NCI-H748 treated with DMSO at 0.1 percent for 48 hours (cell line): ENCODE measurements around the gene TXNDC11.

ENCODE experiments used
- DNase-seq: peaks from one replicate; lab custom pipeline; 2025; lab: John Stamatoyannopoulos, UW

The TXNDC11 gene

DNA sequence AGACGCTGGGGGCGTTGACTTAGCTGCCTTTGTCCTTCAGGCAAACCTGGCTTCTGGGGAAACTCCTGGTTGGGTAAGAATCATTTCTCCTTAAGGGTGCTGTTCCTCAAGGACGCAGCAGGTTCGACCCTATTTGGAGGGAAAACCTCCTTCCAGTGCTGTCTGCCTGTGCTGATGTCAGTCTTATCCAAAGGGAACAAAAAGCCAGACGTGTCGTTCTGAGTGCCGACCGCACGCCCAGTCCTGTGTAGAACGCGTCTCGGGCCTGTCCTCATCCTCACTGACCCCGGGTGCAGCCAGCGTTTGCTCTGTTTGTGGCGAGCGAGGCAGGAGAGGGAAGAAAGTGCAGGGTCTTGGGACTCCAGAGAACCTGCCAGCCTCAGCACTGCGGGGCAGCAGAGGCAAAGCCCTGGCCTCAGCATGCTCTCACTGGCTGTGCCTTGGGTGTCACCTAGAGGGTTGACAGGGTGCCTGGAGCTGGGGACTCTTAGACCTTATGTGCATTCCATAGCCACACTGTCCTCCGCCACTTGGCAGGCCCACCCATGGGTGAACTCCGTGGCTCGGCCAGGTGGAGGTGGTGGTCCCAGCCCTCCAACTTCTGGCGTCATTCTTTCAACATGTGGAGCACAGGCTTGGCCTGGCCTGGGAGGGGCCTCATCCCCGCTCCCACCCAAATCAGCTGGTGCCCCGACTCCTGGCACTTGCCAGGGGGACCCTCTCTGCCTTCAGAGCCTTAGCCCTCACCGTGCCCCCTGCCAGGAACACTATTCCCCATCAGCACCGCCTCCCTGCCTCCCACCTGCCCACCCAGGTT lies 68.4 kb downstream of the TXNDC11 start:
- no peak for DNase-seq

DNA sequence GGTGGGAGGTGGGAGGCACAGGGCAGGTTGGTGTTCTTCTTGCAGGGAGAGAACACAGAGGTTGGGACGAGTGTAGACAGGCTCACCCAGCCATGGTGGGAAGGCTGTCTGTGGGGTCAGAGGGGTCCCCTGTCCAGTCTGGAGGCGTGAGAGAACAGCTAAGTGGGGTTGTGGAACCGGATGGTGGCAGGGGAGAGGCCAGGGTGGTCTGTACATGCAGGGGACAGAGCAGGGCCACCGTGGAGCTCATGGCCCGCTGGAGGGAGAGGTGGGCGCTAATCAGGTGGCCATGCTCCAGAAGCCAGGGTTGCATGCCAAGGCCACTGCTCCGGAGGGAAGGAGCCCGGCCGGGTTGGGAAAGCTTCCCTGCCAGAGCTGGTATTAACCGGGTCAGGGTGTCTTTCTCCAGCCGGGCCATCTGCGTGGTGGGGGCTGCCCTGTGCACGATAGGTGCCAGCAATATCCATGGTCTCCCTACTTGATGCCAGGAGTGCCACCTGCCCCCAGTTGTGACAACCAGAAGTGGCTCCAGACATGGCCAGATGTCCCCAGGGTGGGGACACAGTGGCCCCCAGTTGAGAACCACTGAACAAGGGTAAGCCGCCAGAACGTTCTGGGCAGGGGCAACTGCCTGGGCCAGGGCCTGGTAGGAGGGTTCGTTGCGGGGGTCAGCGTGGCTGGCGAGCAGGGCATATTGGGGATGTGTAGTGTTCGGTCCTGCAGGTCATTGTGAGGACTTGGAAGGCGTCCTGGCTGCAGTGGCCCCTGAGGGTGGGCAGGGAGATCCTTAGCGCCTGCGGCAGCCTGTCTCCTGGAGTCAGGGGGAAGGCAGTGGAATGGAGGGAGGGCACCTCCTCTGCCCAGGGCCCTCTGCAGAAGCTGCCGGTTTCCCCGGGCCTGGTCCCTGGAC lies 69.3 kb downstream of the TXNDC11 start:
- DNase-seq: no peak

DNA sequence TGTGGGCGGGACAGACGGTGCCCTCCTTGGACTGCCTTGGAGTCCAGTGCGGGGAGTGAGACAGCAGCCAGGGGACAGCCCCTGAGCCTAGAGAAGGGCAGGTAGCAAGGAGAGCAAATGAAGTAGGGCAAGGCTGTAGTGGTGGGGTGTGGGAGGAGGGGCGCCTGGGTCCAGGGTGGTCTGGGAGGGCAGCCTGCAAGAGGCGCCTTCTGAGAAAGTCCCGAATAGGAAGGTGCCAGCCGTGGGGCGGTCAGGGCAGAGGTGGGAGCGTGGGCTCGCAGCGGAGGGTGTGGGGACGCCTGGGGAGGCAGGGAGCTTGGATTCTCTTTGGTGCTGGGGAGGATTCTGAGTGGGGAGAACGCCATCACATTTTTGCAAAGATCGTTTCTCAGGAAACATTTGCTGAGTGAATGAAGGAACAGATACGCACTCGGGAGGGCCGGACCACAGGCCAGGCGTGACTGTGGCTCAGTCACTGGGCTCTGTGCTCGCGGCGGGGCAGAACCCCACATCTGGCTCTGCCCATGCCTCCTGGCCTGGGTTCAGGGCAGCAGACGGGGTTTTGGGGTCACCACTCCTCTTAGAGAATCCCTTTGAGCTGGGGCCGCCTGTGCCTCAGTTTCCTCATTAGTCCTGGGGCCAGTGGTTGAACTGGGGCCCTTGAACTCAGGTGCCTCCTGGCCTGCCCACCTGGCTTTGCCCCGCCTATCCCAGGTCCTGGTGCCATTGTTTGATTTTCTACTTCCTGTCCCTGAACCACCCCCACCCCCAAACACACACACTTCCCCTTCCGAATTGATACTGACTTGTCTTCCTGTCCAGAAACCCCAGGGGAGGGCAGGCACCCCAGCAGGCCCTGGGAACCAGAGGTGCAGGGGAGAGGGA lies 70.2 kb downstream of the TXNDC11 start:
- no peak for DNase-seq

DNA sequence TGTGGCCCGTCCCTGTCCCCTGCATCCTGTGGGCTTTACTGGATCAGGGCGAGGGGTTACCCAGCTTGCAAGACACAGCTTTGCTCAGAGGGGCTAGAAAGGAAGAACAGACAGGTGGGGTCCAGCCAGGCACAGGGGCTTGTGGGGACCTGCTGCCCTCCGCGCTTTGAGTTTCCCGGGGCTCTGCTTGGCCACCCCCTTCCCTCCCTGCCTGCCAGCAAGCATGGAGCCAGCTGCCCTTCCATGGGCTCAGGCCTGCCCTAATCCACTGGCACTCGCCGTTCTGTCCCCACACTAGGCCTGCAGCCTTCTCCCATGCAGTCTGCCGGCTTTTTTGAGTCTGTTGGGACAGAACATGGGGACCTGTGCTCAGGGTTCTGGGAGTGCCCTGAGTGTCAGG lies 71.0 kb downstream of the TXNDC11 start:
- no peak for DNase-seq

DNA sequence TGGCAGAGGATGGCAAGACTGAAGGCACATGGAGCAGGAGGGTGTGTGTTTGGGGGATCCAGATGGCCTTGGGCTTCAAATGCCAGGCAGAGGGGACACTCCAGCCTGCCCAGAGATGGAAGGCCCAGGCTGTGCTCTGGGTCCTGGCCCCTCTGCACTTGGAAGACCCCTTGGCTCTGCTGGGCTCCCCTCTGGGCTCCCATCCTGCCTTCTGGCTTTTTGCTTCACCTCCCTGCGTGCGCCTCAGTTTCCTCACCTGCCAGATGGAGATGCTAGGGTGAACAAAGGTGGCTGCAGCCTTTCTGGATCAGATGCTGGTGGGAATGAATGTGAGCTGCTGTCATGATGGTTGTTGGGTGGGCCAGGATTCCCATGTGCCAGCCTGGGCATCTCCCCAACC lies 71.4 kb downstream of the TXNDC11 start:
- DNase-seq: no peak

DNA sequence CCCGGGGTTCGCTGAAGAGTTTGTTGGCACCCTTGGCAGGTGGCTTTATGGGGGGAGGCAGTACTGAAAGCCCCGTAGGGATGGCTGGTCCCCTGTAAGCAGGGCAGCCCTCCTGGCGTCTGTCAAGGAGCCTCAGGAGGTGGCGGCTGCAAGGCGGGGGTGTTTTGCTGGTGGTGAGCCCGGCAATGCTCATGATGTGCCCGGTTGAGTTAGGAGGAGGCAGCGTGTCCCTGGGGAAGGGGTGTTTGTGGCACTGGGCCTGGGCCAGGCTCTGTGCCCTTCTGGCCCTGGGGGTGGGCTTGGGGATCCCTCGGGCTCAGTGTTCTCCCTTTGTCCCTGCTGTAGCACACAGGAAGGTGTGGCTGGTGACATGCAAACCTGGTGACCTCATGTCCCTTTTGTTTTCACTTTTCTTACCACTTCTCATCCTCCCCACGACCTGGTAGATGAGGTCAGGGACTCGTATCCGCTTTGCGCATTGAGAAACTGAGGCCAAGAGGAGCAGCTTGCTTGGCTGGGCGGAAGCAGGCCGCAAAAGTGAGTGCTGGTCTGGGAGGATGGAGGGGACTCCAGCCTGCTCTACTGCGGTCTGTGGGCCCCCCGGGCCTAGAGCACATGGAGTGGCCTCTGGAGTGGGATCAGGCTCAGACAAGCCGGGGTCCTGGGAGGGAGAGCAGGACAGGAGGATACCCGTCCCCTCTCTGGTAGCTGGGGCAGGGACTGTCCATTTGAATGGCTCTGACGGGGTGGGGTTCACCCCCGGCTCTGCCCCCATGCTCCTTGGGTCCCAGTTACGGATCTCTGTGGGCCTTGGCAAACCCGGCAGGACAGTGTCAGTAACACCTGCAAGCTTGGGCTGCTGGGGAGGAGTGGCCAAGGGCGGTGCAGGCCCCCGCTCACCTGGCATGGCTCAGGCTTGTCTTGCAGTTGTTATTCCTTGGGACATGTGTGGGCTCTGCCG lies 72.2 kb downstream of the TXNDC11 start:
- no peak for DNase-seq

DNA sequence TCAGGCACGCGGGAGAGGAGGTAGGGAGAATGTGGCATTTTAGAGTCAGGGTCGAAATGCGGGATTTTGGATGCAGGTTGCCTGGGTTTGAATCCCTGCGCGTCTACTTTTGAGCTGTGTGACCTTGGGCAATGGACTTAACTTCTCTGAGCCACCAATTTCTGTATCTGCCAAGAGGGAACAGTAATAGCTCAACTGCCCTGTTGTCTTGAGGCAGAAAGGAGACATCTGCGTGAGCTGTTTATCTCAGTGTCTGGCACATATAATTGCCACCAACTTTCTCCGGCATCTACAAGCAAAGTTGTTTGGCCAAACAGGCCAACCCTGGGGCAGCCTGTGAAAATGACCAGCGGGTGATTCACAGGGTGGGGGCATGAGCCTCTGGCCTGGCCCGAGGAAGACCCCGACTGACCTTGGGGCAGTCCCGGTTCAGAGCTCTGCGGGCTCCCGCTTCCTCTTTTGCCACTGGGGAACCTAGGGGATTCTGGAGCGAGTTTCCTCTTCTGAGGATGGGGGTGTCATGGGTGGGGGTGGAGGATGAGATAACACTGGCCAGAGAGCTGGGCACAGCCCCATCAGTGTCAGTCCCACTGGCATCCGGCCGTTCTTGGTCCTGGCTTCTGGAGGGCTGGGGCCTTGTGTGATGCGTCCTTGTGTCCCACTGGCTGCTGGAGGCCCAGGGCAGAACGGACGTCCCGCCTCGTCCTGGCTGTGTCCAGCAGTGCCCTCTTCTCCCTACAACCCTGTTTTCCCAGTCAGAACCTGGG lies 73.1 kb downstream of the TXNDC11 start:
- DNase-seq: no peak

DNA sequence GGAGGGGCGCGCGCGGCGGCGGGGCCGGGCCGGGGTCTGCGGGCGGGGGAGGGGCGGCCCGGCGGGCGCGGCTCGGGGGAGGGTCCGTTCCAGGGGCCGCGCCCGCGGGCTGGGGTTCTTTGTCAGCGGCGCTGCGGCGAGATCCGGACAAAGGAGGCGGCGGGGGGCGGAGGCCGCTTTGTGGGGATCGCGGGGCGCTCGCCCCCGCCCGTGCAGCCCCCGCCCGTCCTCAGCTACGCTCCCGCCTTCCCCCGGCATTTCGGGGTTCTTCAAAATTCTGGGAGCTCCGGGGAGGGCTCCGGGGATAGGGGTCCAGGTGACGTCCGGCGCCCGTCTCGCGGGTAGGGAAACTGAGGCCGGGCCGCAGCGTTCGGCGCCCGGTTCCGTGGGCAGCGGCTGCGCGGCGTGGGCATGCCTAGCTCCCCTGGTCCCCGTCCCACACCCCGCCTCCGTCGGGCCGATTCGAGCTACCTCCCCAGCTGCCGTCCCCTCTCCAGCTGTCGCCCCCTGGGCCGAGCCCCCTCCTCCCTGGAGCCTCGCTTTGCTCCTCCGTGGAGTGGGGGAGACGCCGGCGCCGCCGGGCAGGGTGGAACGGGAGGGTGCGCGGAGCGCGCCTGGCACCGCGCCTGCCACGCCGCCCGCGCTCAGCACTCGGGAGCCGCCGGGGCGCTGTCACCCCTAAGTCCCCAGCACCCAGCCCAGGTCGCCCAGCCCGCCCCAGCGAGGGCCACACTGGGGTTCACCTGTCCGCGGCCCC lies 73.9 kb downstream of the TXNDC11 start:
- DNase-seq: no peak

DNA sequence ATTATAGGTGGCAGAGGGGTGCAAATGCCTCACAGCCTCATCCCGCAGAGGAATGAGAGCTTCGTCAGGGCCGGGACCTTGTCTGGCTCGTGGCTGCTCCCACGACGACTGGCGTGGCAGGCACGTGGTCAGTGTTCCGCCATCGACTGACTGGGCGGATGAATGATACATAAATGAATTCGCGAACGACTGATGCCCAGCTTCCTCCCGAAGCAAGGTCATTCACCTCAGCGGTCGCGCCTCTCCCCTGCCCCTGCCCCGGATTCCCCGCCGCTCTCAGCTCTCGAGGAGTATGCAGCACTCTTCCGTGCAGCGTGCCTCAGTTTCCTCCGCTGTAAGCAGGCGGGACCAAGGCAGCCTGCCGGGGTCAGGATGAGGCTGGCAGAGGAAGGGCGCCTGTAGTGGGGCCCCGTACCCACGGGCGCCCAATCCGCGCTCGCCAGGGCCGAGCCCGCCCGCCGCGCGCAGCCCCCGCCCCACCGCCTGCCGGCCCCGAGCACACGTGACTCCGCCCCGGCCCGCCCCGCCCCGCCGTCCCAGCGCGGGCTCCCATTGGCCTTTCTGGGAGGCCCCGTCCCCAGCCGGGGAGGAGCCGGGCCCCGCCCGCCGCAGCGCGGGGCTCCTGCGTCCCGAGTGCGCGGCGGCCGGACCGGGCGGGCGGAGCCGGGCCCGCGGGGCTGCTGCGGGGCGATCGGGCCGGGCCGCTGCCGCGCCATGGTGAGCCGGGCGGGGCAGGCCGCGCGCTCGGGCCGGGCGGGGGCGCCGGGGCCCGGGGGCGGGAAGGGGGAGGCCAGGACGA lies 74.6 kb downstream of the TXNDC11 start, which contains the start of gene SNN:
Gene SNN, plus strand, starts transcription at position 632 of the 799 bp plus-strand sequence. CDS start 7,605 bp downstream, outside the sequence.
- peak; percentile 56 for DNase-seq

DNA sequence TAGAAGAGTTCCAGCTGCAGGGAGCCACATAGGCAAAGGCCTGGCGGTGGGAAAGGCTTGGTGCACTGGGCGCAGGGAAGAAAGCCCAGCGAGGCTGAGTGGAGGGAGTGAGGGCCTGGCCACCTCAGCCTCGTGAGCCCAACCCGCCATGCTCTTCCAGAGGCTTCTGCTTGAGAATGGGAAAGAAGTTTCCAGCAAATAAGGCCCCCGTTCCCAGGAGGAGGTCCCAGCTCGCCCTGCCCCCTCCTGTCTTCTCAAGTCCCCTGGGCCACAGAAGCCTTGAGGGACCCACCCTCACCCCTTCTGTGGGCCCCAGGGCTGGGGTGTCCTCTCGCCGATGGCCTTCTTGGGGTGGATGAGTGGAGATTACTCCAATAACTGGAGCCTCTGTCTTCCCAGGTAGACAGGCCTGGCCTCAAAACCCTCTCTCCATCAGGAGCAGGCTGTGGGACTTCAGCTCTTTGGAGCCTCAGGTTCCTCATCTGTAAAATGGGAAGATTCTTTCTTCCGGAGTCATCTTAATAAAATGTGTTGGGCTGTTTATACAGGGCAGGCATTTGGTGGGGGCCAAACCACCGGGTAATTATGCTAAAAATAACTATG lies 75.3 kb downstream of the TXNDC11 start:
- no peak for DNase-seq

DNA sequence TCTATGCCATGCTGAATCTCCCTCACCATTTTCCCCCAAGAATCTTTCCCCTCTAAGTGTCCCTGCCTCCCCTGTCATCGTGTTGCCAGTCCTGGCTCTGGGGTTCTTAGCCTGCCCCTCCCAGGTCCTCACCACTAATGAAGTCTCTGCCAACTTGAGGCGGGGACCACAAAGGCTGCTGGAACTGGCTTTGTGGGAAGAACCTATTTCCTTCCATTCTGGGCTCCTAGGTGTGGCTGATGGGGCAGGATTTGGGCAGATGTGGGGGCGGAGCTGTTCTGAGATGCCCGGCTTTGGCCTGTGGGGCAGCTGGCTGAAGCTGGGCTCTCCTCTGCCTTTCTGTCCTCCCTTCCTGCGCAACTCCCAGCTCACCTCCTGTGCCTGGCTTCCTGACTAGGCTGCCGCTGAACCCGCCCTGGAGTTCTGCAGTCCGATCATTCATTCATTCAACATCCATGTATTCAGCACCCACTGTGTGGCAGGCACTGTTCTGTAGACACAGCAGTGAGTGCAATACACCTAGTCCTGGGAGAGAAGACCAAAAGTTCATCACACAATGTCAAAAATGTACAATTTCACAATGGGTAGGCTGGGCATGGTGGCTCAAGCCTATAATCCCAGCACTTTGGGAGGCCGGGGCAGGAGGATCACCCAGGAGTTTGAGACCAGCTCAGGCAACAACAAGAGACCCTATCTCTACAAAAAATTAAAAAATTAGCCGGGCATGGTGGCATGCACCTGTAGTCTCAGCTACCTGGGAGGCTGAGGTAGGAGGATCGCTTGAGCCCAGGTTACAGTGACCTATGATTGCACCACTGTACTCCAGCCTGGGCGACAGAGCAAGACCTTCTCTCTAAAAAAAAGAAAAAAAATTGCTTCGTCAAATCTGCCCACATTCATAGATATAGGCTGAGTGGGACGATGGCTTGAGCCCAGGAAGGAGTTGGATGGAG lies 76.3 kb downstream of the TXNDC11 start:
- DNase-seq: no peak

DNA sequence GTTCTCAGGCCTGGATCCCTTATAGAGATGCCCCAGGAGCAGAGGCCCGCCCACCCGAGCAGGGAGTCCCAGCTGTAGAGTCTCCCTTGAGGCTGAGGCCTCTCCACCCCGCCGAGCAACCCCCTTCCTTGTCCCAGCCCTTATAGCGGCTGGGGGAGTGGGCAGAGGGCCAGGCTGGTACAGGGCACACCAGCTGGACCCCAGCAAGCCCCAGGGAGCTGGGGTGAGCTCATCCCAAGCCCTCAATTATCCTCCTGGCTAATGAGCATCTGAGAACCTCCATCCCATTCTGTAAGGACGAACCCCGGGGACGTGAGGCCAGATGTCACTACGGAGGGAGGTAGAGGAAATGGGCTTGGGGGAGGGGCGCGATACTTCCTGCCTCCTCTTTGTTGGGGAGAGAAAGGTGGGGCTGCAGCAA lies 77.6 kb downstream of the TXNDC11 start:
- DNase-seq: no peak

DNA sequence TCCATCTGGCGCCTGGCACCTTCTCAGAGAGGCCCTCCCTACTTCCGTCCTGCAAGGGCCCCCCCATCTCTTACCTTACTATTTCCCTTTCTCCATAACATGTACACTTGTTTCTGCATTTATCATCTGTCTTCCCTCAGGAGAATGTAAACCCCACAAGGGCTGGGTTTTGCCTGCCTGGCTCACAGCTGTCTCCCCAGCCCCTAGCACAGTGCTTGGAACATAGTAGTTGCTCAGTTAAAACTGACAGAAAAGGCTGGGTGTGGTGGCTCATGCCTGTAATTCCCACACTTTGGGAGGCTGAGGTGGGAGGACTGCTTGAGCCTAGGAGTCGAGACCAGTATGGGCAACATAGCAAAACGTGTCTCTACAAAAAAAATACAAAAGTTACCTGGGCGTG lies 80.1 kb downstream of the TXNDC11 start:
- no peak for DNase-seq

DNA sequence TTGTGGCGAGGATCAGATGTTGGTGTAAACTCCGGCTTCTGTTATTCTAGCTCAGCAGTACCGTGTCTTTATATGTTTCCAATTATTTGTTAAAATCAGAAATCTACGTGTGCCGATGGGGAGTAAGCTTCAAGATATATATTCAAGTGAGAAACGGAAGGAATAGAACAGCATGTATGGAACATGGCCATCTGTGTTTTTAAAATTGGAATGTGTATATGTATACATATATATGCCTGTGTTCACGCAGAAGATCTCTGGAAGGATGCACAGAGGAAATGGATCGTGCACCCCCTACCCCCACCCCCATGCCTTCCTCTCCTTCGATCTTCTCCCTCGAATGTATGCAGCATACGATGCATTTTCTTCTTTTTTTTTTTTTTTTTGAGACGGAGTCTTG lies 82.1 kb downstream of the TXNDC11 start:
- no peak for DNase-seq

DNA sequence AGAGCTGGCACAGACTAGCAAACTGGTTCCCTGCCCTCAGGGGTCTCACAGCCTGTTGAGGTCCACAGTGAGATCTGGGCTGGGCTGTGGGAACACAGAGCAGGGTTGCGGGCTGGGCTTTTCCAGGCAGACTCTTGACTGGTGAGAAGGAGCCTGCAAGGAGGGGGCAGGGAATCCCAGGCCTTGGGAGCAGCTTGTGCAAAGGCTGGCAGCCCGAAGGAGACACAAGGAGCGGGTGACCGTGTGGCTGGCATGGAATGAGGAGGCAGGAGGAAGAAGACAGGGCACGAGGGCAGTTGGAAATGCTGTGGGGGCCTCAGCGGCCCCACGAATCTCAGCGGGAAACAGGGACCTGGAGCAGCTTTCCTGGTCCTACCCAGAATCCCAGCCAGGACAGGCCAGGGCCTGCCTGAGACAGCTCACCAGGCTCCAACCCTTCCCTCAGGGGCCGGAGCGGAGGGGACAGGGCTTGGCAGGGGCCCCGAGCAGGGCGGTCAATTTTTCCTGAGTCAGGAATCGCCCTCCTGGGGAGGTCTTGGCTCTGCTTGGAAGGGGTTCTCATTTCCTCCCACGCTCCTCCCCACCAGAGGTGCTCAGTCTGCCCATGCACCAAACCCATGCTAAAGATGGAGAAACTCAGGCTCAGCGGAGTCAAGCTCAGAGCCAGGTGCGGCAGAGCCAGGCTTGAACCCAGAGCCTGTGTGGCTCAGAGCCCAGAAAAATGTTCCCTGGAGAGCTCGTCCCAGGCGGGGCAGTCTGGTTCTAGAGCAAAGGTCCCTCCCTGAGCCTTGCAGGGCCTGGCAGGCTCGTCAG lies 83.6 kb downstream of the TXNDC11 start:
- no peak for DNase-seq

DNA sequence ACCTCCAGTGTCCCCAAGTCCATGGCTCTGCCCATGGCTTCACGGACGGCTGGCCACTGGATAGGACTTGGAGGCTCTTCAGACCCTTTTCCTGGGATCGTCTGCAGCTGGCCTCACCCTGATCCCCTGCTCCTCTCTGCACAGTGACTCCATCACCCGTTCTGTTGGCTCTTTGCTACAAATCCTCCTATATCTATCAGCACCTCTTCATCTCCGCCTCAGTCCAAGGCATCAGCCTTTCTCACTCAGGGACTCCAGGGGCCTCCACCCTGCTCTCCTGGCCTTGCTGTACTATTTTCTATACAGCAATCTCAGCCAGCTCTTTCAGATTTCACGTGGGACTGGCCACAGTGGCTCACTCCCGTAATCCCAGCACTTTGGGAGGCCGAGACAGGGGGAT lies 85.1 kb downstream of the TXNDC11 start:
- no peak for DNase-seq
